GM12892 (cell line): ENCODE measurements around the gene PDE10A.

Experiments
- POLR2A ChIP-seq: IDR thresholded peaks from 2 replicates; pipeline ENCODE4 v1.6.1; 2011; ENCODE audit warnings: low read depth, low read length, control low read depth
- POLR2AphosphoS5 ChIP-seq: IDR thresholded peaks from 2 replicates; pipeline ENCODE4 v1.6.1; 2011; ENCODE audit warnings: low read depth, low read length, control low read depth
- TAF1 ChIP-seq: IDR thresholded peaks from 2 replicates; pipeline ENCODE4 v1.6.1; 2011; ENCODE audit warnings: low read depth, mild to moderate bottlenecking, control low read depth, low read length, borderline replicate concordance

- TF ChIP-seq POLR2A: no peak
- no peak for TF ChIP-seq TAF1
- TF ChIP-seq POLR2AphosphoS5: no peak
Measured at GRCh38 chr6:165658395-165659058, 4.5 kb downstream of the PDE10A start.
